HCEC 1CT (cell line): ENCODE data around the gene TSR1.

Source experiments
- DNase-seq: peaks from one replicate; pipeline ENCODE4 v3.0.0-alpha.2; 2017

TSR1 gene

DNA sequence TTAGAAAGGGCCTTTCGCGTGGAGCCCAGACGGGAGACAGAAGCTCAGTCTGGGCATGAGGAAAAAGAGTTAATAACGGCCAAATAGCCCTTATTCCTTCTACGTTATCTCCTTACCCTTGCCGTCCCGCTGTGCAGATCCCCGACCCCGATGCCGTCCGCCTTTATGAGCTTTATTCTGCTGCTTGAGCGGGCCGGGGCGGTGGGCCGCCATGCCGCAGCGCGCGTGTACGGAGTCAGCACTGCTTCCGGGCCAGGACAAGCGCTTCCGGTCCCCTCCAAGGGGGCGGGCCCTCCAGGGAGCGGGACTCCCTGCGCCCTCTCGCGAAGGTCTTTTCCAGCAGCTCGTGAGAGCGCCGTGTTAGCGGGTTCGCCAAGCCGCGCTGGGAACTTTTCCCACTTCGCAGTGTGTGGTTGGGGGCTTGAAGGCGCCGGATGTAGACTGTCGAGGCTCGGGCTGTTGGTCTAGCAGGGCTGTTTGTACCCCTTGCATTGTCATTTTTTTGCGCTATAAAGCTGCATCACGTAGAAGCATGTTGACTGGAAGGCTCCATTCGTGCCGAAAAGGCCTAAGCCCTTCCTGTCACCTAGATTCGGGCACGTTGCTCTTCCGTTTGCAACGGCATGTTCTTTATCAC is at the start of gene TSR1:
TSS of gene TSR1 (minus strand) at position 243 of the 637 bp plus-strand sequence. CDS start at position 213, 30 bp downstream.
- peak; percentile 87 for DNase-seq

- no peak for DNase-seq
Measured at GRCh38 chr17:2385240-2386210, 49.3 kb upstream of the TSR1 start.

DNA sequence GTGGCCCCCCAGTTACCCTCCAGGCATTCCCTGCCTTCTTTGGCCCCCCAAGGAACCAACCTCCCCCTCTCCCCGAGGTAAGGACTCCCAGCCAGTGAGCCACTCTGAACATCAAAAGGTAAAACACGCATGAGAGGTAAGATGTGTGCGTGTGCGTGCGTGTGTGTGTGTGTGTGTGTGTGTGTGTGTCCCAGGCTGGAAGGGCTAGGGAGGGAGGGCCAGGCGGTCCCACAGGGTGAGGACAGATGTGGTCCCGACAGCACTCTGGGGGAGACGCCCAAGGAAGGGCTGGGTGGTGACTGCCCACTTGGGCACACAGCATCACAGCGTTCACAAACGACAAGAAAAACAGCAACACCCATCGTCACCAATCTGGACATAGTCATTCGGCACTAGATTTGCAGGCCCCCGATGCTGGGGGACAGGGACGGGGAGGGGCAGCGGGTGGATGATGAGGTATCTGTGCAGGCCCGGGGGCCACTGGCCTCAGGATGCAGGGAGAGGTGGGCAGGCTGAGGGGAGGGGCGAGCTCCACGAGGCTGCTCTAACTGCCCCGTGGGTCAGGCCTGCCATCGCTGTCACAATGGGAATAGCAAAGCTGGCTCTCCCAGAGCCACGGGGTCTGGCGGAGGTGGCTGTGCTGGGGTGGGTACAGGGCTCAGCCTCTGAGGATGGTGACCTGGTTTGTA is 48.3 kb upstream of the TSR1 start:
- no peak for DNase-seq

GRCh38 chr17:2383628-2384167 is 47.4 kb upstream of the TSR1 start:
- no peak for DNase-seq

DNA sequence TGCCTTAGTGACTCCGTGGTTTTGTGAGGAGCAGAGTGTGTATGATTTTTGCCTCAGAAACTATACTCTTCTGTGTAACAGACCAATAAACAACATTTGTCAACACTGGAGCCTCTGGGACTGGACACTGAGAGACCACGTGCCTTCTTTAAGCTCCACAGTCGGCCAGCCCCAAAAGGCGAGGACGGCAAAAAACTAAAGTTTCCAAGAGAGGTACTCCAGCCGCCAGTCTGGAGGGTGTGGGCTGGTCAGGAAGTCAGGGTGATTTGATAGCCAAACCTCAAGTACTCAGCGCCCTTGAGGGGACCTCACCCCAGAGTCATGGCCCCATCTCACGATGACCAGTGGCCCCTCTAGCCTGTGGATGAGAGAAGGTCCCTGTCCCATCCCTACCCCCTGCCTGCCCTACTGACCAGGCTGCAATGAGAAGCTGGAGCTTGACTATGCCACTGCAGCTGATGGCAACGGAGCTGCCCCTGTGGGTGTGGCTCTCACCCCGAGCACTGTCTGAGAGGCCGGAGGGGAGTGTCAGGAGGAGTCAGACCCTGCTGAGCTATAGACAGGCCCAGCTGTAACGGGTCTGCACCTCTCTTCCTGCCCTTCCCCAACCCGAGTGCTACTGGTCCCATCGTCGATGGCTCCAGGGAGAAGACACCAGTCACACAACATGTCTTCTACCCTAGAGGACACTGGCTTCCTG is 44.8 kb upstream of the TSR1 start:
- no peak for DNase-seq

DNA sequence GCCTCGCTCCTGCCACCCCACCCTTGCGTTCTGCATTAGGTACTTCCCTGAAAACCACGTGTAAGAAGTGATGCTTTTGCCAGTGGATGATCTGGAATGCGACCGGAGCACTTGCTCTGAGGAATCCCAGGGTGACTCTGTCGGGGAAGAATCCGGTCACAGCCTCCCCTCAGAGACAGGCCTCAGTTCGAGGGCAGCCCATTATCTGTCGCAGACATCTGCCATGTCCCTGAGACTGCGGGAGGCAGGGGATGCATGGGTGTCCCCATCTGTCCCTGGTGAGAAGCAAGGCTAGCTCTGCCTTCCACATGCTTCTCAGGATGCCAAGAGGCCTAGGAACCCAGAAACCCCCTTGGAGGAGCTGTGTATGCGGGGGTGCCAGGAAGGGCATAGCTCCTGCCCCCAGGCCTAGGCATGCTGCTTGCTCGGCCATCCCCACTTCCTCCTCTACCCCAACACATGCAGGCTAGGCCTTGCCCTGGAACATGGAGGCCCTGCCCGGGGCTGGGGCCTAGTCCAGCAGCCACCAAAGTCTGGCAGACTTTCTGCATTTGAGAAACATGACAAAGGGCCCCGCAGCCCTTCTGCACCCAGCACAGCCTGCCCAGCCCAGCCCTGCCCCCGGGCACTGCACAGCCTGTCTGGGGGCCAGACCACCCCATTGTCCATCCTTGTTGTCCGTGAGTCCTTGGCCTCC is 44.1 kb upstream of the TSR1 start:
- DNase-seq = no peak

DNA sequence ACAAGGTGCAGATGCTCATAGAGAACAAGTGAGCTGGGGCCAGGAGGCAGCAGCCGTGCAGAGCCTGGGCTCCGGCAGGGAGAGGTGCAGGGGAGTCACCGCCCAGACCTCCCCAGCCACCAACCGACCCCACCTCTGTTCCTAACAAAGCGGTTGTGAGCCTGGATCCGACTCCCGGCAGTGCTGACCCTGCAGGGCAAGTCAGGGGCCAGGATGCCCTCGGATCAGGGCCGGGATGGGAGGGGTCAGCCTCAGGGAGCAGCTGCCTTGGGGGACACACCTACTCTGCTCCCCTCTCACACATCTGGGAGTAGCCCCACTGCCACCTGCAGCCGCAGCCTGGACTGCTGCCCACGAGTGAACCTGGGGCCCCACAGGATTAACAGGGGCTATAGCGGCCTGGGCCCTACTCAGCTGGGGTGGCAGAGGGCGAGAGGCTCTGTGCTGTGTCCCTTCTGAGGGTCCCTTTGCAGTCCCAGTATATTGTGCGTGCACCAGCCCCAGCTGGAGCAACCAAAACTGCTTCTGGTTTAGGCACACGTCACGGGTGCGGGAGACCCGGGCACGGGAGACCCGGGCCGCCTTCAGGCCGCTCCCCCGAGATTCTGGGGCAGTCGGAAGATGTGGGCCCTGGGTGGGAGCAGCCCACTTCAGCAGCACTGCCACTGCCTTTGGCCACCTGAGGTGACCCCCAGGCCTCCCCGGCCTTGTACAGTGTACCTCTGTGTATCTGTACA is 43.4 kb upstream of the TSR1 start:
- DNase-seq = no peak

DNA sequence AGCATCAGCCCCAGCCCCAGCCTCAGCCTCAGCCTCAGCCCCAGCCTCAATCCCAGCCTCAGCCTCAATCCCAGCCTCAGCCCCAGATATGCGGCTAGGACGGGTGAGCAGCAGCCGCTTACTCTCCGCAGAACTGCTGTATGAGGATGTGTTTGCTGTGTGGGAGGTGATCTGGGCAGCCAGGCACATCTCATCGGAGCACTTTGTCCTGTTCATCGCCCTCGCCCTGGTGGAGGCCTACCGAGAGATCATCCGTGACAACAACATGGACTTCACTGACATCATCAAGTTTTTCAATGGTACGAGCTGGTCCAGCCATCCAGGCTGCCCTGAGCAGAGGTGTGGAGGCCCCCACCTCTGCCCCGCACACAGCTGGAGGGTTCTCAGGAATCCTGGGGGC is 42.6 kb upstream of the TSR1 start:
- DNase-seq = no peak

DNA sequence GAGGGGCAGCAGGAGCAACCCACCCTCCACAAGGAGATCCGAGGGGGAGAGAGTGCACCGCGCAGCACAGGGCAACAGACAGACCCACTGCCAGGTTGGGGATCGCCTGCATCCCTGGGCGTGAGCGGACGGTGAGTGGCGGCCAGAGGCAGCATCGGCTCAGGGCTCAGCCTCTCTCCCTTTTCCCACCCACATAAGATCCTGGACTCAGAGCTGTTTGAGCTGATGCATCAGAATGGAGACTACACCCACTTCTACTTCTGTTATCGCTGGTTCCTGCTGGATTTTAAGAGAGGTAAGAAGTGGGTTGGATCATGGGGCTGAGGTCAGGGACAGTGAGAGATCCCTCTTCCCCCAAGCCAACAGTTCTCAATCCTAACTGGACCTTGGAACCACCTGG is 41.4 kb upstream of the TSR1 start:
- DNase-seq = no peak

- no peak for DNase-seq
Measured at GRCh38 chr17:2376107-2376506, 39.9 kb upstream of the TSR1 start.

- no peak for DNase-seq
Measured at GRCh38 chr17:2375406-2375805, 39.1 kb upstream of the TSR1 start.

GRCh38 chr17:2374549-2375285 is 38.5 kb upstream of the TSR1 start:
- DNase-seq = no peak

GRCh38 chr17:2373179-2373578 is 36.9 kb upstream of the TSR1 start:
- DNase-seq = no peak

DNA sequence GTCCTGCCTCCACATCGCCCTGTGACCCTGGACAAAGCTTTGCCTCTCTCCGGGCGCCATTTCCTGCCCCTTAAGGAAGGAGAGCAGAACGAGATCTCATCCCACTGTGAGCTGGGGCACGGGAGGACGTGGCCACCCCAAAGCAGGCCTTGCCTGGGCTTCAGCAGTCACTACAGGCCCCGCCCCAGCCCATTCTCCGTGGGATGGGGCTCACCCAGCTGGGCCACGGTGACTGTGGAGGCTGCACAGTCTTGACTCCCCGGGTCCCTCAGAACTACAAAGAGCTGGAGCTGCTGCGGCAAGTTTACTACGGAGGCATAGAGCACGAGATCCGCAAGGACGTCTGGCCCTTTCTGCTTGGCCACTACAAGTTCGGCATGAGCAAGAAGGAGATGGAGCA is 36.4 kb upstream of the TSR1 start:
- DNase-seq = no peak

GRCh38 chr17:2372180-2372579 is 35.9 kb upstream of the TSR1 start:
- no peak for DNase-seq

GRCh38 chr17:2371183-2372130 is 35.2 kb upstream of the TSR1 start:
- DNase-seq = no peak

DNA sequence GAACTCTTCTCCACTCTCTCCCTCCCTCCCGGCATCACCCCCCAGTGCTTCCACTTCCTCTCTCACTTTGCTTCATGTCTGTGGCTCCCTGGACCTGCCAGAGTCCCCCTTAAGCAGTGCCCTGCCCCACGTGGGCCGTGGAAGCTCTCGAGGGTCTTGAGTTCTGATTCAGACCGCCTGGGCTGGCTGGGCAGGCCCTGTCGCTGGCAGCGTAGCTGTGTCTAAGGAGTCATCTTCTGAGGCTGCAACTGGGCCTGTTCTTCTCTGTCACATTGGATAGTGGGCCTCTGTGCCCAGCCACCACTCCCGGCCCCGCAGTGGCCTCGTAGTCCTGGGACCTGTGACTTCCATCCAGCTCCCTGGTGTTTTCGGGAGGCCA is 33.9 kb upstream of the TSR1 start:
- no peak for DNase-seq

DNA sequence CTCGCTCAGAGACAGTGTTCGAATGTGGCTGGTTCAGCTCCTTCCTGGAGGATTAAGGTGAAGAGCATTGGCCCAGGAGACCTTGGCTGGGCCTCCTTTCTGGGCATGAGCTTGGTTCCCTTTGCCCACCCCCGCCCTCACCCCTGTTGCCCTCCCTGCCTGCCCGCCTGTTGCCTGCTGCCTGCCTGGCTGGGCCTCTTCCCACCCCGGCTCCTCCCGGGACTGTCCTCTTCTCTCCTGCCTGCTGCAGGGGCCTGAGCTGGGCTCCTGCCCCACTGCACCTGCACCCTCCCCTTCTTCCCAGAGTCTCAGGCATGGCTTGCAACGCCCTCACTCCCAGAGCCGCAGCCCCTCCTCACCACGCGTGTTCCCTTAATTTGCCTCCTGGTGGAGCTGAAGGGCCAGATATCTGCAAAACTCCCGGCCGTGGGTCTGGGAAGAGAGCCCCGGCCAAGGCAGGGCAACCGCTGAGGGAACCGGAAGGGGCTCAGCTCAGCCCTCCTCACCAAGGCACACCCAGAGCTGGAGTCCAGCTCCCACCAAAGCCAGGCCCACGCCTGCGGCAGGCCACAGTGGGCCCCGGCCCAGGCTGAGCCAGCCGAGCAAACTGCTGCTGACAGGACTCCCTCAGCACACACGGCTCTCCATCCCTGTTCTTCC is 33.4 kb upstream of the TSR1 start:
- no peak for DNase-seq

GRCh38 chr17:2369039-2369438 is 32.8 kb upstream of the TSR1 start:
- peak; percentile 49 for DNase-seq
